ENCODE data around the gene RAI1.

DNA sequence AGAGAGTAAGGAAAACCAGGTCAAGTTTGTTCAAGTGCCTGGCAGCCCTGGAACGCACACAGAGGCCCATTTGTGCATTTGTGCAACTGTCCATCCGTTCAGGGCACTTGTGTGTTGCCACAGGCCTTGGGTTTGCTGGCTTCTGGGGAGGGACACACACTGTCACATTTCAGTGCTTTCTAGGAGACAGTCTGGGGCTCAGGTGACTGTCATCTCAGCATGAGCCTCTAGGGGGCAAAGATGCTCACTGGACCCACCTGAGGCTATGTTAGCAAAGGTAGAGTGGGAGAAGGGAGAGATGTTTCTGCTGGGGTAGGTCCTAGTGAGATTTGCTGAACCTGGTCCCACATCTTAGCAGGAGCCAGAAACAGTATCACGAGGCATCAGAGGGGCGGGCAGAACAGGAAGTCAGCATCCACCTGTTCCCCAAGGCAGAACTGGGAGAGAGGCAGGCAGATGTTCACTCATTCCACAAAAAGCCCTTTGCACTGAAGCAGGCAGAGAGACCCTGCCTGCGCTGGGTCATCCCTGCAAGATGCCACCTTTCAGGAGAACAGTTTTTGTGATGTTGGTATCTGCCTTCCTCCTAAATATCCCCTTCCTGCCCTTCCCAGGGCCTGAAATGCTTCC is 48.5 kb downstream of the RAI1 start:
- TF ChIP-seq, protein P1, sequence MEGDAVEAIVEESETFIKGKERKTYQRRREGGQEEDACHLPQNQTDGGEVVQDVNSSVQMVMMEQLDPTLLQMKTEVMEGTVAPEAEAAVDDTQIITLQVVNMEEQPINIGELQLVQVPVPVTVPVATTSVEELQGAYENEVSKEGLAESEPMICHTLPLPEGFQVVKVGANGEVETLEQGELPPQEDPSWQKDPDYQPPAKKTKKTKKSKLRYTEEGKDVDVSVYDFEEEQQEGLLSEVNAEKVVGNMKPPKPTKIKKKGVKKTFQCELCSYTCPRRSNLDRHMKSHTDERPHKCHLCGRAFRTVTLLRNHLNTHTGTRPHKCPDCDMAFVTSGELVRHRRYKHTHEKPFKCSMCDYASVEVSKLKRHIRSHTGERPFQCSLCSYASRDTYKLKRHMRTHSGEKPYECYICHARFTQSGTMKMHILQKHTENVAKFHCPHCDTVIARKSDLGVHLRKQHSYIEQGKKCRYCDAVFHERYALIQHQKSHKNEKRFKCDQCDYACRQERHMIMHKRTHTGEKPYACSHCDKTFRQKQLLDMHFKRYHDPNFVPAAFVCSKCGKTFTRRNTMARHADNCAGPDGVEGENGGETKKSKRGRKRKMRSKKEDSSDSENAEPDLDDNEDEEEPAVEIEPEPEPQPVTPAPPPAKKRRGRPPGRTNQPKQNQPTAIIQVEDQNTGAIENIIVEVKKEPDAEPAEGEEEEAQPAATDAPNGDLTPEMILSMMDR (conservative IDR thresholded peaks at IDR 0.05) = peak; percentile 86
- no peak for TF ChIP-seq EZH2 (IDR thresholded peaks at IDR 0.05; ENCODE audit: low read depth)

Data from PC-9 (cell line).